Measurements from ENCODE around the gene CCDC102B.
"Not testable (repeated sequence)": the region's sequence is repeated elsewhere in the genome, so short reads cannot be mapped to it uniquely, and the experiment has no call there.

Gene CCDC102B

DNA sequence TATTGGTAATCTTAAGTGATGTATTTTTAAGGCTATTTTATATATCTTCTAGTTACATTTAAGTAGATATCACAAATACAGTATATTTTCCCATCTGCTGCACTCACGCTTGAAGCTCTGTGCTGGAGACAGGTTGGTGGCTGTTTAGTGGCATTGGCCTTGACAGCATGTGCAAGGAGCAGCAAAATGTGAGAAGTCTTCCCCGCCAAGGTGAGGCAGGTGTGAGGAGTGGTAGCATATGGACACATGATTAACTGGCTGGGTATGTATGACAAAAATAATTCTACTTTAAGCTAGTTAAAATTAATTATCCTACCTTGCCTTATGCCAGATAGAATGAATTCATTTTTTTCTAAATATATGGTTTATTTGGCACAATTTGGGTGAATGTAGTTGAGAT, 117.2 kb downstream of the CCDC102B start:
- DNase-seq, result no peak

DNA sequence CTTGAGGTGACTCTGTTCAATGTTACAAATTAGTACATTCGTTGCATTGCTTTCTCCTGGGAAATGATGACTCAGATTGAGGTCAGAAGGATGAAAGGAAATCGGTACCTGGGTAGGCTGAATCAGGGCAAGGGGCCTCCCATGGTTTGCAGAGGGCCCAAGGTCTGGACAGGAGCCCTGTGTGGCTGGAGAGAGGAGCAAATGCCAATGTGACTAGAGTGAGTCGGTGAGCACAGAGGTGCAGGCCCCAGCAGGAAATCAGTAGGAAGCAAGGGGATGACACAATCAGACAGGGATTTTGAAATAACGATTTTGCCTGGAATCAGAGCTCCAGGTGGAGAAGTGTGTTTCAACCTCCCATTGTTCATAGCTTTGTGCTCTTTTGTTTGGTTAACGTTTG, 118.9 kb downstream of the CCDC102B start:
- no peak for DNase-seq

DNA sequence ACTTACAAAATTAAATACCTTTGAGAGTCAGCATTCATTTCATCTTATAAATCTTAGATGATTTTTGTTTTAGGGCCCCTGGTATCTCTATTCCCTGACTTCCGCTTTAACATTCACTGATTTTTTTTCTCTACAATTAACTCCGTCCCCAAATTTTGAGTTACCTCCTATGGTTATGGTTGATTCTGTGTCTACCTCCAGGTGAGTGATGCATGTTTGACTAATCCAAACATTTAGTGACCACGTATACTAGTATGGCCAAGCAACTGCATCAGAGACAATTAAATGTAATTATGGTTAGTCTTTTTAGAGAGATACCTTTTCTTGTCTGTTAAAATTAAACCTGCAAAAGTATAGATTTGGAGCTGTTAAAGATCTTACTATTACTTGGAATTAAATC, 120.3 kb downstream of the CCDC102B start:
- DNase-seq, result no peak

DNA sequence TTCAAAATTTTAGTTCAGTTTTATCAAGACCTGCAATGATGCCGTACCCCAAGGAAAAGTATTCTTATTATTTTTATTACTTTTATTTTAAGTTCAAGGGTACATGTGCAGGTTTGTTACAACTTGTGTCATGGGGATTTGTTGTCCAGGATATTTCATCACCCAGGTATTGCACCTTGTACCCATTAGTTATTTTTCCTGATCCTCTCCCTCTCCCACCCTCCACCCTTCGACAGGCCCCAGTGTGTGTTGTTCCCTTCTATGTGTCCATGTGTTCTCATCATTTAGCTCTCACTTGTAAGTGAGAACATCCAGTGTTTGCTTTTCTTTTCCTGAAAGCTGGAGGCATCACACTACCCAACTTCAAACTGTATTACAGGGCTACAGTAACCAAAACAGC, 122.0 kb downstream of the CCDC102B start:
- no peak for DNase-seq

DNA sequence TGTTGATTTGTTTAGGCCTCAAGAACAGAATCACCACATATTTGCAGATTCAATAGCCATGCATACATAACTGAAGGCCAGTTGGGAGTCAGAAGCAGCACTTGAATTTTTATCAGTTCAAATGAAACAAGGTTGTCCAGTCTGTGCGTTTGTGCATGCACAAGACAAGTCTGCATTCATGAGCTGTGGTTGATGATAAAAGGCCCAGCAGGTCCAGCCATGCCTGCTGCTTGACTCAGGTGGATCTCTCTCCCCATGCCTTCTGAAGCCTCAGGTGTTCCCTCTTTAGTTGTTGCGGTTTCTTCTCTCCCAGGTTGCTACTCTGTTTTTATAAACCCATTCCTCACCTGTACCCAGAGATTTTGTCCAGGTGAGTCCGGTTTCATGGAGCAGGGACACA, 124.5 kb downstream of the CCDC102B start:
- DNase-seq, result no peak

DNA sequence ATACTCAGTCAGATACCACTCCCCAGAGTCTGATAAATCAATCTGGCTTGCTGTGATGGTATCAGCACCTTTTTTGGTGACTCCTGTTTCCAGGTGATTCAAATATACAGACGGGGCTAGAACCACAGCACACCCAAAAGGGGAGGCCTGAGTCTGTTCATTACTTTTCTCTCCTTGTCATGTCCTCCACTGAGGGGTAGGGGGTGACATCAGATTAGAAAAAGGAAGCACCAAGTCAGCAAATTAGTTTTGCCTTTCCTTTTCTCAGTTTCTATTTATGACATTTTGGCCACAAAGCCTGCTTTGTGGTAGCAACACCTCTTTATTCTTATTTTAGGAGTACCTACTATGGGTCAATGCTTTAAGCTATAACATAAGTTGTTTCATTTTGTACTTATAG, 127.4 kb downstream of the CCDC102B start:
- no peak for DNase-seq

DNA sequence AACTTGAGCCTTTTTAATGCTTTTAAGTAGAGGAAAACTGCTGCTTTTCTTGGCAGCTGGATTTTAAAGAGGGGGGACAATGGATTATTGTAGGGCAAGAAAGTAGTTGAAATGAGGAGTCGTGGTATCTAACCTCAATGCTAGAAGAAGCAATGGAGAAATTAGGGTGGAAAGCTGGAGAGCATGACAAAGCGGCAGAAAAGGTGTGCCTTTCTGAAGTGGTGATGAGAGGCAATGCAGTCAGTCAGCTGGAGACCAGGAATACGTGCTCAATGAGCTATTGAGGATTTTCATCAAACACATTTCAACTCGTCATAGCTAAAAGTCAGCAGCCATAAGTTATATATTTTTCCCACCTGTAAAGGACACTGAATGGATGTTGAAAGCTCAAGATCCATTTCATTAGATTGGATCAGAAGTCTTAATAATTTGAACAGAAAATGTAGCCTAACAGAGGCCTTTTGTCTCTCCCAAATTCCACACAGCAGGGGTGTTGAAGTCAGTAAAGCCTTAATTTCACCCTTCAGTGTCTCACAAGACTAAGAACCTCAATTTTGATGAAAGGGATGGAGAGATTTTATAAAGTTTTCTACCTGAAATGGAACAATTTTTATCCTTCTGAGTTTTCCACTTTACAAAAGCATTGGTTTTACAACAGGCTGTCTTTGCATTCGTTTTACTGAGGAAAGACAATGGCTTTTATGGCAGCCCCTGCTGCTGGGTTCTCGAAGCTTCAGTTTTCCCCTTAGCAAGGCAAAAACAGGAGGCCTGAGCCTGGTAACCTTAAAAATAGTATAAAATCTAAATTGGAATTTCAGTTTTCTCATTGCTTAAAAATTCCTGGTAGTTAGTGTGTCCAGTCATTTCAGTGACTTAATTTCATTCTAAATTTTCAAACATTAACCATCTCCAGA, 131.1 kb downstream of the CCDC102B start:
- DNase-seq, result no peak

DNA sequence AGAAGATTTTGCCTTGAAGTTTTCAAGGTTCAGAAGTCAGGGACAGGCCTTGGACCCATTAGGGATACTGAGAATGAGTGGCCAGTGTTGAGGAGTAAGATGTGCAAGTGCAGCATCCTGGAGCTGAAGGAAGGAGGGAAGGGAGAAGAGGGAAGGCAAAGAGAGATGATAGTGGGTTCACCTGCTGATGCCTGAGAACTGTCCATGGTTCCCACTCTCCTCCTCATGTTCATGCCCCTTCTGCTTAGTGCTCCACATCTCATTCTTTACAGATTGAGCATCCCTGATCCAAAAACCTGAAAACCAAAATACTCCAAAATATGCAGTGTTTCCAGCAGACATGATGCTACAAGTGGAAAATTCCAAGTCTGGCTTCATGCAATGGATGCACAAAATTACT, 137.8 kb downstream of the CCDC102B start:
- DNase-seq, result no peak

DNA sequence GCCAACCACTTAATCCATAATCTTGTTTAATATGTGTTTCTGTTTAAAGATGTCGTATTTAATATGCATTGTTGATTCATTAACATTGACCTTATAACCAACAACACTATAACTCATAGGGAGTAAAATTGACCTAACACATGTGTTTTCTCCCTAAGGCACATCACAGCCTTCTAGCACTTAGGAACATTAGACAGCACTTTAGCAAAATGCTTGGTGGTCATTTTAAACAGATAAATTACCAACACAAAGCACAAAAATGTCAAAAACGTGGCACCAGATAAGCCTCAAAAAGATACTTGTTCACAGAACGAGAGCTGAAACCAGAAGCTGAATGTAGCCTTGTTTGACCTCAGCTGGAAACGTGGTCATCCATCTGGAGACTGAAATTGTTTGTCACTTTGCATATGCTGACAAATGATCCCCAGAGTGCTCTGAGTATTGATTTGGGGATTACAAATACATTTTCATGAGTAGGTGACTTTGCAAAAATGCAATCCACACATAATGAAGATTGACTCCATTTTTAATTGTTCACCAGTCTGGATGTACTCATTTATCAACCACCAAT, 139.2 kb downstream of the CCDC102B start:
- no peak for DNase-seq

DNA sequence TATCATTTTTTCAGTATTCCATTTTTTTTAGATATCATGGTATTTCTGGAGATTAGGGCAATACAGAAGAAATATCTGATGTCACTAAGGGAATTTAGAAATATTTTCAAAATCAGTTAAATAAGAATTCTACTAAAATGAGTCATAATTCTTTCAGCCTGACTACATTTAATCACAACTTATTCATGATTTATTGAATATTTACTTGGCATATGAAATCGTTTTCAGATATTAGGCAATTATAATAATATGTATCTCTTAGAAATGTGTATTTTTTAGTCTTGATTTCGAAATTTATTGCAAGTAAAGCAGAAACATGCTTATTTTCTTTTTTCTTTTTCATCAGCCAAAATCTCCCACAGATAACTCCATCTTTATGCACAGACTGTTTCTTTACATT, 142.2 kb downstream of the CCDC102B start:
- no peak for DNase-seq

DNA sequence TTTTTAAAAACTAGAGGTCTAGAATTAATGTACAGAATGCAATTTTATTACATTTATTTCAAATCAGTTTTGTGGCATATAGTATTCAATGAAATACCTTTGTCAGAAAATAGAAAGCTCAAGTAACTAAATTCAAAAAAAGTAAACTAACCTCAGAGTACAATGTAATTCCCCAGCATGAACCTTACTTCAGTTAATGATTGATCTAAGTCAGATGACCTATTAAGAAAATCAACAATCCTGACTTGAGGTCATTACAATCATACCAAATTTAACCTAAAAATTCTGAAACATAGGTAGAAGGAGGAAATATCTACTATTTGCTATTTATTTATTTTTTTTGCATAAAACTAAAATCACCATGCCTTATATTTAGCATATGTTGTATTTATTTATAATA, 142.9 kb downstream of the CCDC102B start:
- DNase-seq, result no peak

DNA sequence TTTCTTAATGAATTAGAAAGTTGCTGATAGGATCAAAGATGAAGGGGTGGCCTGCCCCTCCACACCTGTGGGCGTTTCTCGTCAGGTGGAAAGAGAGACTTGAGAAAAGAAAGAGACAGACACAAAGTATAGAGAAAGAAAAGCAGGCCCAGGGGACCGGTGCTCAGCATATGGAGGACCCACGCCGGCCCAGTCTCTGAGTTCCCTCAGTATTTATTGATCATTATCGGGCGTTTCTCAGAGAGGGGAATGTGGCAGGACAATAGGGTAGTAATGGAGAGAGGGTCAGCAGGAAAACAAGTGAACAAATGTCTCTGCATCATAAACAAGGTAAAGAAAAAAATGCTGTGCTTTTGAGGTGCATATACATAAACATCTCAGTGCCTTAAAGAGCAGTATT, 144.3 kb downstream of the CCDC102B start:
- no peak for DNase-seq

DNA sequence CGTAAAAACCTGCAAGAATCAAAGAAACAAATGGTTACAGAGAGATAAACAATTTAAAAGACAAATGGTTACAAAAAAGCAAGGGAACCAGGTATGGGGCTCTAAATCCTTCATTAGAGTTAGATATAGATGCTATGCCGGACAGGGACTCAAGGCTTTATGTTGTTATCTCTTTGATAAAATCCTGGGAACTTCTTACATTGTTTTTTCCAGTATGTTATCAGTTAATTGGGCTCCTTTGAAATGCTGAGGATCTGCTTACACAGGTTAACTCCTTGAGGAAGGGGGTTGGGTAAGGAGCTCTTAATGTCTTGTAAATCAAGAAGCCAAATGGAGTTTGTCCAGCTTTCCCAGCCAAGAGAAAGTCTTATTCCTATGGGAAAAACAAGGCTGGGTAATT, 146.0 kb downstream of the CCDC102B start:
- not testable (repeated sequence) for DNase-seq

DNA sequence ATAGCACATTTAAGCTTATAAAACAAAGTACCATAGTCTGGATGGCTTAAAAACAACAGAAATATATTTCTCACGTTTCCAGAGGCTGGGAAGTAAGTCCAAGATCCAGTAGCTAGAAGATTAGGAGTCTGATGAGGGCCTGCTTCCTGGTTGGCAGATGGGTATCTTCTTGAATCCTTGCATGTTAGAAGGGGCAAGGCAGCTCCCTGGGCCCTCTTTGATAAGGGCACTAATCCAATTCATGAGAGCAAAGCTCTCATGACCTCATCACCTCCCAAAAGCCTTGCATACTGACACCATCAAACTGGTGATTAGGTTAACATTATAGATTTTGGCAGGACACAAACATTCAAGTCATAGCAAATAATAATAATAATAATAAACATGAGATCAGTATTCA, 146.4 kb downstream of the CCDC102B start:
- DNase-seq, result no peak

DNA sequence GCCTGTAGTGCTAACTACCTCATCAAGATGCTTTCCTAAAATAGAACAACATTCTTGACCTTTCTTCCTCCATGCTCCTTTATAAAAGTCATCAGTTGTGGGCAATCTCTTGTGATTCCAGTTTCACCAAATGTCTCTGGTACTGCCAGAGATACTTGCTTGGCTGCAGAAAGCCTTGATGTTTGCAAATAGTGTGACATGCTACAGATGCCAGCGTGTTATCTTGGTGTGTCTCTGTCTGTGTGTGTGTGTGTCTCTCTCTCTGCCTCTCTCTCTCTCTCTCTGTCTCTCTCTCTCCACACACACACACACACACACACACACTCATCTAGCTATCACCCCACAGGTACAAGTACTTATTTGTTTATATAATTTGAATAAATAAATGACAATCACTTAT, 146.9 kb downstream of the CCDC102B start:
- no peak for DNase-seq

DNA sequence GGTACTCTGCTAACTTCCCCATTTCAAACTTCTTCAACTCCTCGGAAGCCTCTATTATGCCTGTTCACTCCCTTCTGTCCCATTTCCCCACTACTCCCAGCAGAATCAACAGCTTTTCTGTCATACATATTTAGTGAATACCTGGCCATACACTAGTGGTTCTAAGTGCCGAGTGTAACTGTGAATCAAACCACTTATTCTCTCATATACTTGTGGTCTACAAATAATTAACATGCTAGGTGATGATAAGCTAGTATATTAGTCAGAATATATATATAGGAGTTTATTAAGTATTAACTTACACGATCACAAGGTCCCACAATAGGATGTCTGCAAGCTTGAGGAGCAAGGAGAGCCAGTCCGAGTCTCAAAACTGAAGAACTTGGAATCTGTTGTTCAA, 150.7 kb downstream of the CCDC102B start:
- DNase-seq, result no peak

DNA sequence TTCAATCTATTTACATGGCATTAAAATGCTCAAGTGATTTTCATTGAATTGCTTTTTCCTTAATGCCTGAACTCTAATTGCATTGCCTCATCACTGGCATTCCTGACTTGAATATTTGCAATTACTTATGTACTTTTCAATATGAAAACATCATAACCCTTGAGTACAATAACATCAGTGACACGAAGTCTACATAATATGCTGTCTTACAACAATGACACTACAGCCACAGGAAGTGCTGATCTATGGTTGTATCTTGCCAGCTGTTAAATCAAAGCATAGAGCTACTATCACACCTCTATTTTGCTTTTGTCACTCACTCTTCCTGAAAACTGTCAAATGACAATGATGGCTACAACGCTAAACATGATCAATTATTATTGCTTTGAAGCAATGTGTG, 156.9 kb downstream of the CCDC102B start:
- no peak for DNase-seq

DNA sequence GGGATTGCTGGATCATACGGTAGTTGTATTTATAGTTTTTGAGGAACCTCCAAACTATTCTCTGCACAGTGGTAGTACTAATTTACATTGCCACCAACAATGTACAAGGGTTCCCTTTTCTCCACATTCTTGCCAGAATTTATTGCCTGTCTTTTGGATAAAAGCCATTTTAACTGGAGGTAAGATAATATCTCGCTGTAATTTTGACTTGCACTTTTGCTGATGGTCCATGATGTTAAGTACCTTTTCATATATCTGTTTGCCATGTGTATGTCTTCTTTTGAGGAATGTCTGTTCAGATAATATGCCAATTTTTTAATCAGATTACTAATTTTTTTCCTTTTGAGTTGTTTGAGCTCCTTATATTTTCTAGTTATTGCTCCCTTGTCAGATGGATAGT, 158.8 kb downstream of the CCDC102B start:
- DNase-seq, result no peak

DNA sequence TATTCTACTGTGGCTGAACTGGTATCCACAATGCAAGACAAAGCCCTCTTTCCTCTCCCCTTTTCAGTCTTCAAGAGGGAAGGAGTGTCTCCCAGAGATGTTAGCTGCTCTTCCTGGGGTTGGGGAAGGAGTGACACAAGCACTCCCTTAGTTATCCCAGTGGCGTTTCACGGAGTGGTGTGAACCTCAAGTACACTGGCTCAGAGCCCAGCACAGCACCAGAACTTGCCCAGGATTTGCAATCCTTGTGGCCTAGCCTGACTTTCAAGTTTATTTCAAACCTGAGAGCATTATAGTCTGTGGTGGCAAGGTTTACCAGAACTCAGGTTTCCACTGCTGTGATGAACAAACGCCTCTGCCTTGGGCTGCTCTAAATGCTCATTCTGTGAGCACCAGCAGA, 162.5 kb downstream of the CCDC102B start:
- no peak for DNase-seq

DNA sequence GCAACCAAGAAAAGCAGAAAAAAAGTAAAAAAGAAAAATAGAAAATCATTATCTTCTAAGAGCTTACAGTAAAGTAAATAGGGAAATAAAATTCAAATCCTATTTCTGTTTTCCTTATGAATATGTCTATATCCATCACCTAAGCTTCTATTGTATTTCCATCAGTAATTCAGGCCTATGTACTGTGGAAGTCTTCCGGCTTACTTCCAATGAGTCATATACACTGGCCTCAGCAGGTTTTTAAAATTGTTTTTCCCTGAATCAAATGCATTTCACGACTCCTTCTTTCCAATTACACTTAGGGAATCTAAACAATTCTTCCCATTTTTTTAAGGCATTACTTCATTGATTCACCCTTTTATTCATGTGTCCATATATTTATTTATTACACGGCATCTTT, 164.7 kb downstream of the CCDC102B start:
- DNase-seq, result no peak

DNA sequence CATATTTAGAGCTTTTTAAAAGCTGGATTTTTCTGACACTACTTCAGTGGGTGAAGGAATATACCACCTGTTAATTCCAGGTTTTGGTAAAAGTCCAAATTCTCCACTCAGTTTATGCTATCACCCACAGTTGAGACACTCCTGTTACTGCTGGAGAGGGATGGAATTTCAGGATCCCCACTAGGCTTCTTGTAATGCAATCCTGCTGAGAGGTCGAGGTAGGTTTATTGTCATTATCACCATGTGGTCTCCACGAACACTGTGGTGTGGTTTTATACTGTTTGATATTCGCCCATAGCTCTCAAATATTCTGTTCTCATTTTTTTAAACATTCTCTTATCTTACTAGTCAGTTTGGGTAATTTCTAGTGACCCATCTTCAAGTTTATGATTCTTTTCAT, 167.9 kb downstream of the CCDC102B start:
- DNase-seq, result no peak

DNA sequence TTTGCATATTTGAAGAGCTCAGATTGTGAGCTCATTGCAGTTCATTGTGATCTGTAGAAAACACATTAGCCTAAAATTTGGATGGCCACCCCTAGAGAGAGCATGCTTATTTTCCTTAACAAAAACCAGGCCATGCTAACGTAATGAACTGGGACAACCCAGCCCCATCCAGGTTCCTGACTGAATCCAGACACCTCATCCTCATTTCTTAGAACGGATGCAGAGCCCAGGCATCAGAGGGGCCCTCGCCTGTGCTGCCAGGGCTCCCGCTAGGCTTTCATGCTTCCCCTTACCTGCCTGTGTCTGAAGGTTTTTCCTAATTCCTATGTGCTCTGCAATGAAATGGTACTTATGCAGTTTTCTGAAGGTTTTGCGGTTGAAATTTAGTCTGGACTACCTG, 171.1 kb downstream of the CCDC102B start:
- no peak for DNase-seq

DNA sequence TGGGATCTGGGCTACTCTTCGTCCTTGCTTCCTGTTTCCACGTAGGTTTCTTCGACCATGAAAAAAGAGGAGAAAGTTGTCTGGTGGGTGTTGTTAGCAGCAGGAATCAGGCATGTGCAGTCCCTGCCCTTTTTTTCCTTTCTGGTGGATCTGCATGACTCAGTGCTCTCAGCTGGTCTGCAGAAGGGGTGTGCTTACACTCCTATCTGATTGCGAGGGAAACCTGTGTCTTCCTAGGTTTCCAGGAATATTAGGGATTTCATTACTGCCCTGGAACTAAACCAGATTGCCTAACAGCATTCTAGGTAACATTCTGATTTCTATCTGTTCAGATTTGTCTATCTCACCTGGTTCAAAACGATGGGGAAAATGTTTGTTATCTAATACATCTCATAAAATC, 174.3 kb downstream of the CCDC102B start:
- DNase-seq, result no peak

DNA sequence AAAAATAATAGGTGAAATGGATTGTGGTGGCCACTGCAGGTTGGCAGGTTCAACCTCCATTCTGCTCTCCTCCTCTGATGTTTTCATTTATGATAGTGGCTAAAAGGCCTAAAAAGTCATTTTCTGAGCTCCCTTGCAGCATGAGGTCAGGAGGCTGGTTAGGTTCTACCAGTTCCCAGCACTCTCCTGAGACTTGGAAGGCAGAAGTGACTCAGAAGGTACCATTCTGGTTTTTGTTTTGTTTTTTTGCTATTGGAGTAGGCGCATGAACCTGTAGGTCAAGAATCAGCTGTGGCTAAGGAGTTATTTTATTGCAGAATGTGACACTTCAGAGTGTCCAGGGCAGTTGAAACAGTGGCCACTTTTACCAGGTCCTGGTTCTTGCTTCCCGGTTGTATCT, 181.9 kb downstream of the CCDC102B start:
- no peak for DNase-seq

DNA sequence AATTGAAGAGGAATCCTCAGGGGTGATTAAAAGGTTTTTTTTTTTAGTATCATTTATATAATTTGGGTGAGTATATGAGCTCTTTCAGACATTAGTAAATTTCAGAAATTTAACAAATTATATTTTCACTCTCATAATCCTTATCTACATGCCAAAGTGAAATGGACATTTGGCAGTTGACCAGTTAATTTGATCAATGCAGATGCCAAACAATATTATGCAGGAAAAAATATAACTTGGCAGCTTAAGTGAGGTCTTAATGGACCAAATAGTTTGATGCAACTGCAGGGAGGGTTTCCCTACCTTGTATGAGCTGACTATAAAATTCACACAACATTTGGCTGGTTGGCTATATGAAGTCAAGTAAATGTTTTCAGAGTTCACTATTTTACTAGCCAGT, 185.2 kb downstream of the CCDC102B start:
- no peak for DNase-seq
